SIG-M5 (cell line): ENCODE data around the gene FERMT3.
"Not testable (repeated sequence)": the region's sequence is repeated elsewhere in the genome, so short reads cannot be mapped to it uniquely, and the experiment has no call there.

Experiments used
- DNase-seq: peaks from one replicate; lab custom pipeline; 2025; lab: John Stamatoyannopoulos, UW

FERMT3 gene

GRCh38 chr11:64206457-64207255 is at the start of gene FERMT3:
Gene FERMT3, plus strand, starts transcription at chr11:64206721. Its CDS starts 644 bp downstream, at chr11:64207365.
- DNase-seq = peak; percentile 7

- DNase-seq = no peak
These were observed 48.7 kb upstream of the FERMT3 start for GRCh38 chr11:64157631-64158394.

GRCh38 chr11:64161037-64161436 is 45.5 kb upstream of the FERMT3 start:
- no peak for DNase-seq

GRCh38 chr11:64162769-64163168 is 43.8 kb upstream of the FERMT3 start:
- not testable (repeated sequence) for DNase-seq

- no peak for DNase-seq
These were observed 42.6 kb upstream of the FERMT3 start for GRCh38 chr11:64163951-64164350.

- DNase-seq = no peak
These were observed 41.9 kb upstream of the FERMT3 start for GRCh38 chr11:64164392-64165312.

GRCh38 chr11:64165481-64165841 is 41.1 kb upstream of the FERMT3 start:
- no peak for DNase-seq

- DNase-seq = no peak
These were observed 40.5 kb upstream of the FERMT3 start, which contains the start of gene MACROD1 for GRCh38 chr11:64165842-64166635. Gene MACROD1, minus strand, starts transcription at chr11:64166113. Its CDS starts 119 bp downstream, at chr11:64165994.

GRCh38 chr11:64170419-64170818 is 36.1 kb upstream of the FERMT3 start:
- DNase-seq = no peak

- DNase-seq = no peak
These were observed 32.7 kb upstream of the FERMT3 start for GRCh38 chr11:64173616-64174355.

GRCh38 chr11:64176751-64177150 is 29.8 kb upstream of the FERMT3 start:
- no peak for DNase-seq

- no peak for DNase-seq
These were observed 28.3 kb upstream of the FERMT3 start for GRCh38 chr11:64178203-64178602.

GRCh38 chr11:64178951-64179639 is 27.4 kb upstream of the FERMT3 start:
- no peak for DNase-seq

- no peak for DNase-seq
These were observed 25.6 kb upstream of the FERMT3 start for GRCh38 chr11:64180891-64181290.

GRCh38 chr11:64181506-64182411 is 24.8 kb upstream of the FERMT3 start:
- DNase-seq = peak; percentile 24

- no peak for DNase-seq
These were observed 22.6 kb upstream of the FERMT3 start for GRCh38 chr11:64183890-64184289.

GRCh38 chr11:64185175-64185692 is 21.3 kb upstream of the FERMT3 start:
- DNase-seq = no peak

GRCh38 chr11:64185693-64186491 is 20.6 kb upstream of the FERMT3 start, which contains the start of gene STIP1:
Gene STIP1, plus strand, starts transcription at chr11:64186171. Its CDS starts 91 bp downstream, at chr11:64186262.
- DNase-seq = peak; percentile 99
